ENCODE results near the gene TULP1.
A peak's percentile ranks its signal among the peaks of the same experiment; 100 is the strongest.

TULP1 gene

GRCh38 chr6:35481226-35481625 lies 31.5 kb downstream of the TULP1 start:
- DNase-seq: no peak

- no peak for DNase-seq
Observed at GRCh38 chr6:35480176-35480575, 32.5 kb downstream of the TULP1 start.

GRCh38 chr6:35478259-35478658 lies 34.4 kb downstream of the TULP1 start:
- DNase-seq: no peak

GRCh38 chr6:35477551-35478179 lies 35.0 kb downstream of the TULP1 start:
- DNase-seq: no peak

- DNase-seq: no peak
Observed at GRCh38 chr6:35477028-35477427, 35.7 kb downstream of the TULP1 start.

- DNase-seq: no peak
Observed at GRCh38 chr6:35476004-35476403, 36.7 kb downstream of the TULP1 start.

- DNase-seq: no peak
Observed at GRCh38 chr6:35475573-35475972, 37.1 kb downstream of the TULP1 start.

- DNase-seq: no peak
Observed at GRCh38 chr6:35474942-35475570, 37.6 kb downstream of the TULP1 start.

GRCh38 chr6:35474131-35474941 lies 38.4 kb downstream of the TULP1 start:
- no peak for DNase-seq

GRCh38 chr6:35473850-35474130 lies 38.9 kb downstream of the TULP1 start:
- no peak for DNase-seq

GRCh38 chr6:35473075-35473849 lies 39.4 kb downstream of the TULP1 start:
- DNase-seq: no peak

- no peak for DNase-seq
Observed at GRCh38 chr6:35471836-35472345, 40.8 kb downstream of the TULP1 start.

GRCh38 chr6:35470663-35471120 lies 42.0 kb downstream of the TULP1 start:
- DNase-seq: no peak

GRCh38 chr6:35469751-35470662 lies 42.7 kb downstream of the TULP1 start:
- no peak for DNase-seq

GRCh38 chr6:35468980-35469750 lies 43.5 kb downstream of the TULP1 start:
- DNase-seq: no peak

GRCh38 chr6:35468181-35468979 lies 44.3 kb downstream of the TULP1 start, which contains the start of gene RPL10A:
TSS of gene RPL10A (plus strand) at chr6:35468401. CDS start at chr6:35468435, 34 bp downstream.
- DNase-seq: peak; percentile 98

- no peak for DNase-seq
Observed at GRCh38 chr6:35465646-35466045, 47.0 kb downstream of the TULP1 start.

GRCh38 chr6:35463292-35463691 lies 49.4 kb downstream of the TULP1 start:
- no peak for DNase-seq

GRCh38 chr6:35461270-35461669 lies 51.4 kb downstream of the TULP1 start:
- no peak for DNase-seq

GRCh38 chr6:35457907-35458306 lies 54.8 kb downstream of the TULP1 start:
- no peak for DNase-seq

All from CD4-positive, alpha-beta T cell treated with Interleukin-4 for 4 hours (primary cell).